GM19468 (cell line): Measurements from ENCODE around the gene NOX3.

Experiments
- ATAC-seq: cut with Tn5 transposase; IDR thresholded peaks from one replicate; pipeline ENCODE4 v1.9.1; 2021; ENCODE audit warnings: mild to moderate bottlenecking, moderate library complexity, moderate number of reproducible peaks; ENCODE audit not compliant: unreplicated experiment; ENCODE audit errors: extremely low read depth

The NOX3 gene

GRCh38 chr6:155436981-155437749, 18.5 kb downstream of the NOX3 start:
- no peak for ATAC-seq

DNA sequence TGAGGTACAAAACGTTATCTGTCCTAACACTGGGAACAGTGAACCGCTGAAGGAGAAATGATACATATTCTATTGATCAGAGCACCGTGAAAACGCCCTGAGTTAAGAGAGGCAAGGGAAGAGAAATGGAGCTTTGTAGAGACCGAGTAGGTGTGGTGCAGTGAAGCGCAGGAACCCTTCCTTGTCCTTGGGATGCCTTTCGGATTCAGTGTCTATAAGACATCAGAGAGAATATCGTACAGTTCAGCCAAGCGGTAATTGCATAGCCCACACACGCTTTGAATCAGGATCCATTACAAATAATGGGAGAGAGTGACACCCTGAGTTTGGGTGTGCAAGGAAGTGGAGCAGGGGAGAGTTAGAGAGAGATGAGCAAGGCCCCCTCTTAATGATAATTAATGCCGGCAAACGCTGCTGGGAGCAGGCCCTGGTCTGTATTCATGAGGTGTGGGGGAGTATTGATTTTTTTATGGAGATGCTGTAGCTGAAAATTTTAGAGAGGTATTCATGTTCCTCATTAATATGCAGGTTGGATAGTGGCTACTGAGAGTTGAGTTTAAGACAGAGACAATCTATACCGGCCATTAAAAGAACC, 20.7 kb downstream of the NOX3 start:
- no peak for ATAC-seq

DNA sequence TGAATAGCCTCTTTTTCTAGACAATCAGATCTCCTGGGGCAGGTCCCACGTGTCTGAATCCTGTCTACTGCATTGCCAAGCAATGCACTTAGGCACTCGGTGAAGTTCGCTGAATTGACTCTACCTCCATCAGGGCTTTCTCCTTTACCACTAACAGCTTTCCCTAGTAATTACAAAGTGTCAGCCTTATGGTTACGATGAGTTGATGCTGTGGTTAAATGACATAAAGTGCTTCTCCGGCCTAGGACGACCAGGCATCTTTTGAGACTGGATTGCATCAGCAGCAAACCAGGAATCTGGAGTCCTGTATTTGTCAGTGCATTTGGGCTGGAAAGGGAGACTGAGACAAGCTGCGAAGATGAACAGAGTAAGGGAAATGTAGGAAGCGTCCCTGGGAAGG, 21.5 kb downstream of the NOX3 start:
- no peak for ATAC-seq

DNA sequence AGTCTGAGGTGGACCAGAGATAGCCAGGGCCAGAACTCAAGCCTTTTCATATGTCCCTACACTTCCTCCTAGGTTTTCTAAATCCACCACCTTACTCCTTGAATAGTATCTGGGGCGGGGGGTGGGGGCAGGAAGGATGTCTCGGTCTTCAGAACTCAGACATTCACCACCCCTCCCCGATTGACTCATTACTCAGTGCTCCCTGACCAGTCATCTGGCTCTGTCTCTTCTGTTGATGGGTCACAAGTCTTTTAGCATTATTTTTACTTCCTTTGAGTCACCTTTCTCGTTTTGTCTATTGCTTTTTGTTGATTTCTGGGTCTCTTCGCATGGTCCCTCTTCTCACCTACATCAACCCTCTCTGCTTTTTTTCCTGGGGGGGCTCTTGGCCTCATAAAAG, 23.3 kb downstream of the NOX3 start:
- no peak for ATAC-seq

DNA sequence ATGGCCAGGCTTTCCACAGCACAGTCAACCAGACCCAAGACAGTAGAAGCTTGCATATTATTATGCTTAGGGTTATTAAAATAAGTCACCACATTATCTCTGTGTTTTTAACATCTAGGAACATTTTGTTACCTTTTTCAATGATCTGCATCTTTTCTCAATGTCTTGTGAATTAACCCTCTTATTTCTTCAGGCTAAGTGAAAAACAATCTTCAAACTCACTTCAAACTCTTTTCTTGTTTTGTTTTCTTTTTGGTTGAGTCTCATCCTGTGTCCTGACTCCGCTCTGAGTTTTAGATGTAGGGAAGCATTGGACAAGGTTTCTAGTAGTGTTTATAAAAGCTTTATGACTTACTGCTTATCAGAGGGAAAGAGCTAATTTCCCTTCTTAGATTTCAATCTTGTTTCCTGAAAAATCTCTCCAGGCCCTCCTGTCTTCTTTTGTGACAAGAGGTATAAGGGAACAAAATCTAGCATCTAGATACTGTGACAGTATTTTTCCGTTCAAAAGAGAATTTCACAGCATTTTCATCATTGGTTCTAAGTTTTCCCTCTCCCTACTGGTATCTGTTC, 26.2 kb downstream of the NOX3 start:
- ATAC-seq = no peak

GRCh38 chr6:155426408-155426945, 29.2 kb downstream of the NOX3 start:
- no peak for ATAC-seq

- ATAC-seq = no peak
Measured at GRCh38 chr6:155424181-155424580, 31.5 kb downstream of the NOX3 start.

DNA sequence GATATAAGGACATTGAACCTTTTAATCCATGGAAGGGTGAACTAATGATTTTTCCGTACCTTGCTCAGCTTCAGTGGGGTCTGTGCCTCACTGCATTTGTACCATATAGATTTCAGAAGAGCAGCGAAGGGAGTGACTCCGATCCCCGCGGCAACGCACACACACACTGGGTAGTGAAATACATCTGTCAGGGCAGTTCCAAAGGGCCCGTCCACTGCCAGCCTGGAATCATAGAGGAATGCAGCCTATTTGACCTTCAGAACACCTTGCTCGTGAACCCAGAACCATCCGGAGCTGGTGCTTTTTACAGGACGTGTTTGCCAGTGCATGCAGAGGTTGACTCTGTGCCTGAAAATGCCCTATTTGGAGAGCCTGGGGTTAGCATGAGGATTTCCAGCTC, 33.0 kb downstream of the NOX3 start:
- no peak for ATAC-seq

GRCh38 chr6:155420492-155420891, 35.1 kb downstream of the NOX3 start:
- no peak for ATAC-seq

DNA sequence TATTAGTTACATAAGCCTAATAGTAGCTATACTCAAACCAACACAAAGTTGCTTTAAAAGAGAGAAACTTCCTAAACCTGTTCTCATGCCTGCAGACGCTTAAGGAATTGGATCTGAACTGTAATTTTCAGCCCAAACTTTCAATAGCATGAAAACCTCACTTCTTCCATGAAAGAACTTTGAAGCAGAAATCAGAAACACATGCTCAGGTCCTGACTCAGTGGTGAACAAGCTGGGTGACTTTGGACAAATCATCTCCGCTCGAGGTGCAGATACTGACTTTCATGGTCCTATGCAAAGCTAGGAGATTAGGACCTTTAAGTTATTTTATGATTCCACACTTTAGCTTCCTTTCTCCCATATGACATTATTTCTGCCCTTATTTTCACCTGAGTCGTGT, 36.5 kb downstream of the NOX3 start:
- no peak for ATAC-seq

GRCh38 chr6:155418017-155418761, 37.5 kb downstream of the NOX3 start:
- ATAC-seq = no peak

DNA sequence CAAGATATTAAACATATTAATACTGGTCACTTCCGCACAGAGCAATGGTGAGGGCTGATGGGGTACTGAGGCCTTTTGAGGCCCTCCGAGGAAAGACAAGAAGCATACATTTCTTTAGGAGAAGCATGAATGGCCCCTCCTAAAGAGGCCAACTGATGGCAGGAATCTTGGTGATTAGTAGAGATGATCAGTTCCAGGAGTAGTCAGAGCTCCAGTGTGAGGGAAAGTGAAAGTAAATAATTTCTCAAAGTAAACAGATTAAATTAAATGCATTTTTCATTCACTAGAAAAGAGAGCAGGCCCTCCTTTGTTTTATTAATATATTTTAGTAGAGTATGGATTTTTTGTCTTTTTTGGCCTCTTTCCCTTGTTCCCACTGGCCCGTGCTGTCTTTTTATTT, 38.2 kb downstream of the NOX3 start:
- ATAC-seq = no peak

GRCh38 chr6:155415953-155416352, 39.7 kb downstream of the NOX3 start:
- no peak for ATAC-seq

- ATAC-seq = no peak
Measured at GRCh38 chr6:155414049-155414448, 41.6 kb downstream of the NOX3 start.

DNA sequence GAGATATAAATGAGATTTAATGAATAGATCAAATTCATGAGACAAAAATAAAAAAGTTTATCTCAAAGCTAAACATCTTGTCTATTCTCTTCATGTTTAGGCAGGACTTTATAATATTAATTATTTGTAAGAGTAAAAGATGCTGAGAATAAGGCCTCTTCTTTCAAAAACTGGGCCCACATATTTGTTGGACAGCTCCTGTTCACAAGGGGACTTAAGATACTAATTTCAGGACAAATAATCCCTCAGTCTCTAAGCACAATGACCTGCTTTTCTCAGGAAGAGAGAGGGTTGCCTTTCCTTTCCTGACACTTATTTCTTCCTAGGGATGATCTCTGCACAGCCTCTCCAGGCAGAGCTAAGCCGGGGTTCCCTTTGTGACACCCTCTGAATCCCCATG, 43.3 kb downstream of the NOX3 start:
- ATAC-seq = no peak

DNA sequence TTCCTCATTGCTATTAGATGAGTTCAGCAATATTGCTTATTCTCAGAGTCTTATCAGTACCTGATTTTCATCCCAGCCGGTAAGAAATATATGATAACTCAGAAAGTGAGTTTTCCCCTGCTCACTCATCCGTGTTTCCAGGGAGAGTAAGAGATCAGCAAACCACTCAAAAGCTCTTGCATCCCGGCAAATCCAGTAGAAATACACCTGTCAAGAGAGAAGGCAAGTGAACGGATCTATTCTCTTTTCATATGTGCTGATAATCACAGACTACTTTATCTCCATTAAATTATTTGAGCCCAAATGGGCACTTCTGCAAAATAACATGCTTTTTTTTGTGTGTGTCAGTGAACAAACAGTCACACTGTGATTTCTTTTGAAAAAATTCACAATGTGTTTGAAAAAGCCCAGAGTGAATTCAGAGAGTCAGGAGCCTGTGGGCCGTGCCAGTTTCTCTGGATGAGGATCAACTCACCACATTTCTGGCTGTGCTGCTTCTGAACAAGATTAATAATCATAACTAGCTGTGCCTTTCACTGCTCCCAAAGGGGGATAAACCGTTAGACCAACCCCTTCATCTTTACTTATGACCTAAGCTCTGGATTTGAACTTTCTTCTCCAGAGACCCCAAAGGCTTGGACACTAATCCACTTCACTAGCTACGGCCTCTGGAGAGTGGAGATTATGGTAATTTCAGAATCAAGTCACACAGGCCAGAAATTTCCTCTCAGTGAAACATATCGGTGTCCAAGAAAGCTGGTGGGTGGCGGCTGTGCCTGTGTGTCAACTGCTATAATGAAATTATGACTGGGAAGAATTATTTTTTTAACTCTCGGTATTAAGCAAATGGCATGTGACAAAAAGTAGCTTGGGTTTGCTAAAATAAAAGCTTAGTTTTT, 44.2 kb downstream of the NOX3 start:
- no peak for ATAC-seq

GRCh38 chr6:155409391-155409790, 46.2 kb downstream of the NOX3 start:
- ATAC-seq = no peak

DNA sequence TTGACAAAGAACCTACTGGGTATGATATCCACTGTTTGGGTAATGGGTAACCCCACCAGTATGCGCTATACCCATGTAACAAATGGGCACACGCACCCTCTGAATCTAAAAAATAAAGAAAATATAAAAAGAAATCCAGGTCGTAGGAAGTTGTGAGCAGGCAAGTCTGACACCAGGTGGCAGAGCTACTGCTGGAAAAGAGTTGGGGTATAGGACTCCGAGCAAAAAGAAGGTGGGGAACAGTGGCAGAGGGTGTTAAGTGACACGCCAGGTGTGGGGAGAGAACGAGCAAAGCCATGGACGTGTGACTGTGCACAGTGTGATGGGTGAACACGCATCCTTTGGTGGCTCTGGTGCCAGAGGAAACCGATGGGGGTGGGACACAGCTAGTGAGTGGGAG, 46.7 kb downstream of the NOX3 start:
- no peak for ATAC-seq

DNA sequence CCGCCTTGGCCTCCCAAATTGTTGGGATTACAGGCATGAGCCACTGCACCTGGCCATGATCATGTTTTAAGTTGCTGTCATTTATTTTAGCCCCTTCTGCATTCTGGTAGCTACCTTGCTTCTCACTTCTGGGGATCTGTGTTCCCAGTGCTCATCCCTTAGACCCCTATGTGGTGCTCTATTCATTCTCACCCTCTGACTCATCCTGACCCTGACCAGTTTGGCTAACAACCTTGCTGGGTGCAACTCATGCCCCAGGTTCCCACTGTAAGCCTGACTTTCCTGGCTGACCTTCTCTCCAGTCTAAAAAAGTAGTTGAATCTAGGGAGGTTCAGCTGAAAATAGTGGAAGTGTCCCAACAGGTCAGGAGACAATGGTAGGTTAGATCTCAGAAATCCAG, 47.4 kb downstream of the NOX3 start:
- ATAC-seq = no peak

DNA sequence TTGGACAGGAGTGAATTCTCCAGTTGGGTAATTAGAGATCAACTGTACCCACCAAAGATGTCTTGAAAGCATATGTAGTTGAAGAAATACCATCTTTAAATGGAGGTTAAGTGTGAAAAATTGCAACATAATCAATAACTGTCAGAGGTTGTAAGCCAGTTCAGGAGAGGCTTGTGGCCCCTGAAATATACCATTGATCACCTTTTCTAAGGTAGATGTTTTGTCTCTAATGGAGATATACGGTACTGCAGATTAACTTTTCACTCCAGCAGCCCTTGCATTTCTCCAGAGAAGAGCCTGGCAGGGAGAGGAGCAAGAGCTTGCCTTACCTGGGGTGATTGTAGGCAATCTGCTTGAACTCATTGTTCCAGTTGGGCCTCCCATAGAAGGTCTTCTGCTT, 48.8 kb downstream of the NOX3 start:
- no peak for ATAC-seq
